T-helper 22 cell (primary cell): Measurements from ENCODE around the gene RBP3.

ENCODE experiments used
- DNase-seq: peaks from one replicate; pipeline ENCODE4 v3.0.0-alpha.2; 2020; ENCODE audit warnings: low read depth

RBP3 gene

GRCh38 chr10:47359101-47359500 lies 10.9 kb downstream of the RBP3 start:
- DNase-seq = no peak

DNA sequence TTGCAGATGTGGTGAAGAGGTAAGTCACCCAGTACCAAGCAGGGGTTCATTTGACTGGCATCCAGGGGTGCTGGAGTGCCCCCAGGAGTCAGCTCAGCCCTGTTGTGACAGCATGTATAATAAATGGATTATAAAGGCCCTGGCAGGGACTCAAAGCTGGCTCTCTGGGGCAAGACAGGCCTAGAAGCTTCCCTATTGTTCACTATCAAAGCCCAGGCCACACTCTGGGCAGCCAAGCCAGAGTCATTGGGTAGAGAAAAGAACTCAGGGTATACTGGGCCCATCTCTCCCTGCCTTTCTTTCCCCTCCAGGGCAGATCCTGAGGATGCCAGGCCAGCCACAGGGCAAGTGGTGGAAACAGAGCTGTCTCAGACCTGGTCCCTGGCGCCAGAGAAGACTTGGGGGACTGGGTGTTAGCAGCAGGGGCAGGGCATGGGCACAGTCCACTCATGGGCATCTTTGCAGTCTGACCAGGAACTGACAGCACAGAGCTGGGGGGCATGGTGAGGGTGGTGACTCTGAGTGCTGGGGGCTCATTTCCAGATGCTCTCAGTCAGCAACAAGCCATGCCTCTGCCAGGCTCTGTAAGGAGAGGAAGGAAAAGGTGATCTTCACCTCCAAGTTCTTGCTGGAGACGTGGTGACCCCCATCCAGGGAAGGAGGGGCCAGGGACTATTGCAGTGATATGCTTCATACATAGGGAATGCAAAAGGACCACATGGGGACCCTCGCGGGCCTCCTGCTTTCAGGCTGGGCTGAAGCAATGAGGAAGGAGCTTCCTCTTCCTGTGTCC lies 11.7 kb downstream of the RBP3 start:
- DNase-seq = no peak

DNA sequence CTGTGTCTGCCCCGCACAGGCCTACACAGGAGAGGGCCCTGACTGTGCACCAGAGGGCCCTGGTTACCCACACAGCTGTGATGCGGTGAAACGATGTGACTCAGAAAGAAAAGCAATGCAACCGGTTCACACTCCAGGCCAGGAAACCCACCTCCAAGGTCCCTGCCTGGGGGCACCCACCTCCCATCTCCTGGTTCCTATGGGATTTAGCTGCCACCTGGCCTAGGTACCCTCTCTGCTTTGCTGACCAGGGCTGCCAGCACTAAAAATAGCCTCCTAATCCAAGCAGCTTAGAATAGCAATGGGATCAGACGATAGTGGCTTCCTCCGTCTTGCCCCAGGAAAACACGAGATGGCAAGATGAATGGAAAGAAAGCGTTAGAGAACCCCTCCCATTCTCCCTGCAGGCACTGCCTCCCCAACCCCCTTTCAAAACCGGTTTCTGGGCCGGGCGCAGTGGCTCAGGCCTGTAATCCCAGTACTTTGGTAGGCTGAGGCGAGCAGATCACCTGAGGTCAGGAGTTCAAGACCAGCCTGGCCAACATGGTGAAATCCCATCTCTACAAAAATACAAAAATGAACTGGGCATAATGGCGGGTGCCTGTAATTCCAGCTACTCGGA lies 12.4 kb downstream of the RBP3 start:
- no peak for DNase-seq

GRCh38 chr10:47361293-47361692 lies 13.1 kb downstream of the RBP3 start:
- no peak for DNase-seq

DNA sequence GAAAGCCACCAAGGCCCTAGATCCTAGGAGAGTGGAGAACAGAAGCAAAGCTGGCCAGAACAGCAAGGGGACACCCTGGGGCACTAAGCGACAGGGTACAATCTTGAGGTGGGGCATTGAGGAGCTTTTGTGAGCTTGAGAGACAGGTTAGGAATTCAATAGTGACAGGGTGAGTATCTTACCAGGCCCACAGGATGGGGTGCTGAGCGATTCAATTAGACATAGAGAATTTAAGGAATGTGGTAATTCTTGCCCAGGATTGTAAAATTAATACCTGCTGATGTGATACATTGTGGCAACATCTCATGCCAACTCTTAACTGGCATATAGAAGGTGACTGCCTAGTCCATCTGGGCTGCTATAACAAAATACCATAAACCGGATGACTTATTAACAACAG lies 14.0 kb downstream of the RBP3 start:
- DNase-seq = no peak

DNA sequence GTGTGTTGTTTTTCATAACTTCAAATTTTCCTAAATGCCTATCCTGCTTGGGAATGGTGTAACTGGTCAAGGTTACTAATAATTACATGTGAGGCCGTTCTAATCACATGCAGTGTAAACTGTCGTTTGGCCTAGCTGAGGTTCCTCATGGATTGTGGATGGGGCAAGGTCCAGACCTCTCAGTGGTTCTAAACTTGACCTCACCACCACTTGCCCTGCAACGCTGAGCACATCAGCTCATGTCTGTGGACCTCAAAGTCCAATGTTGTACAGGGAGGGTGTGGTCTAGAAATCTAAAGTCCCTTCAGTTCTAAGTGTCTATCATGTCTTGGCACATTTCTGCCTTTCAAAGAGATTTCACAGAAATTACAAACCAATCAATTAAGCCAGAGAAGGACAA lies 15.6 kb downstream of the RBP3 start:
- DNase-seq = no peak

- DNase-seq = no peak
Observed at GRCh38 chr10:47364366-47364765, 16.2 kb downstream of the RBP3 start.

DNA sequence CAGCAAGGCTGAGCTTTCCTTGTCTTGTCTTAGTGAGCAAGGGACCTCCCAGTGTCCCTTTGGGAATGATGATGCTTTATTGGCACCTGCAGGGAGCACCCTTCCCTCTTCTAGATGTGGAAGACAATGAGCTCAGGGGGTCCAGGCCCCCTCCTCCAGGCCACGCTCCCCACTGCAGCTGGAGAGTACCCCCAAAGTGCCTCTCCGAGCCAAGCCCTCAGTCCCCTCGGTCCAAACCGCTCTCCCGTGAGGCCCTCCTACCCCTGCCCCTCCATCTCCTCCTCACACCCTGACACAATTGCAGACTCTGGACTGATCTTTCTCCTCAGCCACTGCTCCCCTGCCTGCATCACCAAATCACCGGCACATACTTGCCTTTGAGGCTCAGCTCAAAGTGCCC lies 16.7 kb downstream of the RBP3 start:
- DNase-seq = no peak

GRCh38 chr10:47365431-47366180 lies 17.4 kb downstream of the RBP3 start:
- no peak for DNase-seq

DNA sequence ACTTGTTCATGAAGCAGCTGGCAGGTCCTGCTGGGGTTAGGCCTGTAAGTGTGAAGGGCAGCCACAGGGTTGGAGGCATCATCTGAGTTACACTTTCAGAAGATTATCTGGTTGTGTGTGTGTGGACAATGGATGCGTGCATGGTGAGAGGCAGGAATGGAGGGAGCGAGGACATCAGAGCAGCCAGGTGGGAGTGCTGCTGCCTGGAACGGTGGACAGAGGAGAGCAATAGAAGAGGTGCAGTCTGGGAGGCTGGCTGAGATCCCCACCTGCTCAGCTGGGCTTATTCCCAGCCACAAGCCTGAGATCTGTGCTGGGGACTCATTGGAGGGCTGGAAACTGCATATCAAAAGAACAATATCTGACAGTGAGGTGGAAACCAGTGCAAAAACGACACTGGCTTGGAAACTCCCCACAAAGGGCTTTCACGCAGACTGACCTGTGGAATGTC lies 18.0 kb downstream of the RBP3 start:
- DNase-seq = no peak

- no peak for DNase-seq
Observed at GRCh38 chr10:47366731-47367460, 18.7 kb downstream of the RBP3 start.

DNA sequence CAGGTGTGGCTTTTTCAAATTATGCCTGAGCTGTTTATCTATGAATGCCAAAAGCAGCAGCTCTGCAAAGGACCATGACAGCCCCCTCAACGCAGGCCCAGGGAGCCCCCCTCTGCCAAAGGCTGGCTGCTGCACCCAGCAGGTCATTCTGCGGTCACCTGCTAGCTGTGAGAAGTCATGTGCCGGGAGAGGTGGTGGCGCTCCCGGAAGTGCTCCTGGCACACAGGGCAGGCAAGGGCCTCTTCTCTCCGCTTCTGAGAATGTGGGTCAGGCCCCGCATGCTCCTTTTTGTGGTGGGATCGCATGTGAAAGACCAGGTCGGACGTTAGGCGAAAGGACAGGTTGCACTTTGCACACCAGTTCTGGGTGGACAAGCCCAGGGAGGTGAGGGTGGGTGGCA lies 19.5 kb downstream of the RBP3 start:
- no peak for DNase-seq

- no peak for DNase-seq
Observed at GRCh38 chr10:47368431-47369180, 20.4 kb downstream of the RBP3 start.

DNA sequence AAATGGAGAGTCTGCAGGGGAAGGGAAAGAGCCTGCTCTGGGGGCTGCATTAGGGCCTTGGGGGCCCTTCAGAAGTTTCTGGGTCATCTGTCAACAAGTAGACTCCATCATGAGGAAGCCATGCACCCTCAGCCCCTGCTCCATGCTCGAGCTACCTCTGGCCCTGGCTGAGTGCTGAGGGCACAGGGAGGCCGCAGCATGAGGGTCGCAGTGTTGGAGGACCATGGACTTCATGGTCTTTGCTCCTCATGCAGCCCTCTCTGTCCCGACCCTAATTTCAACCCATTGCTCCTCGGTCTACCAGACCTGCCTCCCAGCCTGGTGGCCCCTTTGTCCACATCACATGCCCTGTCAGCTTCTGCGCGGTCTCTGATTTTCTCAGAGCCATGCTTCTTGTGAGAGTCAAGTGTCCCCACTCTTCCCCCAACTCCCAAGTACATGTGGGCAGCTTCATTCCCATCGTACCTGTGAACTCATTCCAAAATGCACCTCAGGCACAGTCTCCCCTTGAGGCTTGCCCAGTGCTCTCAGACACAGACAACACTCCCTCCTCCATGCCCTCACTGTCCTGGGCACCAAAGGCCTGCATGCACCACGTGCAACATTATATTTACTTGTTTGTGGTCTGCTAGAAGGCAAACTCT lies 21.2 kb downstream of the RBP3 start:
- DNase-seq = no peak

DNA sequence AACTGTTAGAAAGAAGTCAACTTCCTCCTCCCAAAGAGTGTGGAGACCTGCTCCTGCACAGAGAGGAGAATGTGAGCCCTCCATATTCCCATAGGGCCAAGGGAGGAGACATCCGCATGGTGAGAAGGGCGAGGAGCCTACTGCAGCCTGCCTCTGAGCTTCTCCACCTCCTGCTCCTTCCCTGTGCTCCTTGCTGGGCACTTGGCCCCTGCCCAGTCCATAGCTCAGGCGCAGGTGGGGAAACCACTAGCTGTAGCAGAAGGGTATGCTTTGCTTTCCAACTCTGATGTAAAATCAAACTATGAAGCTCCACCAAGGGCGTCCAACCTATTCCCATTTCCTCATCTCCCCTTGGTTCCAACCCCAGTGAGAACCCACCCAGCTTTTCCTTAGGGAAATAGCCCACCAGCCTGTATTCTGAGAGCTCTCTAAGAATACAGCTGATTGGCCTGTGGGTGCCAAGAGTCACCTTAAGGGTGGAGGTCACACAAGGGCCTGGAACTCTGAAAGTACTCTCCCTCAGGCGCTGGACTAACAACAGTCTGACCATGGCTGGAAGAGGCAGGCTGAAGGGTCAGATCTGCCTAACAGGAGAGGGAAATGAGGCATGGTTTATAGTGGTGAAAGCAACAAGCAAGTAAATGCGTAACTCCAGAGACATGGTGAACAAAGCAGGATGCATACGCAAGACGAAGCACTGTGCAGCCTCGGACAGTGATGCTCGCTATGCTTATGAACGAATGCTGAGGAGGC lies 22.0 kb downstream of the RBP3 start:
- no peak for DNase-seq

DNA sequence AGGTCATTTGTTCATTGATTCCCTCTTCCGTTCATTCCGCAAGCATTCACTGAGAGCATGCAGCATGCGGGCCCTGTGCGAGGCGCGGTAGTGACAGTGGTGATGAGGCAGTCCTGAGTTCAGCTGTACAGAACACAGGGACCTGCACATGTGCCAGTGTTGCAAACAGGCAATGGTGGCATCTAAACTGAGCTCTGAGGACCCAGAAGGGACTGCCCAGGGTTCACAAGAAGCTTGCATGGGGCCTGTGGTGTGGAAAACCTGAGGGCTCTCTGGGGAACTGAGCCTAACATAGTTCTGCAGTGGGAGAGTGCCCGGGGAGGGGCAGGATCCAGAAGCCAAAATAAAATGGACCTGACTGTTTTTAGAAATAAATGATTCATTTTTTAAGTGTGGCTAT lies 22.7 kb downstream of the RBP3 start:
- no peak for DNase-seq

GRCh38 chr10:47371629-47372485 lies 23.7 kb downstream of the RBP3 start:
- DNase-seq = no peak

DNA sequence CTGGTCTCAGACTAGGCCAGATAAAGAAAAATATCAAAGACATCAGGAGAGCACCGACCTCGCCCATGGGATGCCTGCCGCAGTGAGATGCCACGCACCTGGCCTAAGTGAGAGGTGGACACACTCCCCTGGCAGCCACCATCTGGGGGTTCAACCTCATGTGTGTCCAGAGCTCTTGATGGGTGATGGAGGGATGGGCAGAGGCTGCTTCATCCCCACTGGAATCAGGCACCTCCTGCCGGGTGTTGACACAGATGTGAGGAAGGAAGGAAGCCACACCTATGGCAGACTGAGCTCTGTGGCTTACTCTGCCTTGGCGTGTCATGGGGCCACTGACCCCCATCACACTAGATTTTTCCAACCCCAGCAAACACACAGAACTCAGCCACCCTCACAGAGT lies 24.6 kb downstream of the RBP3 start:
- DNase-seq = no peak
